K562 (cell line): ENCODE measurements around the gene MCRS1. TPM values are rescaled to one million over a fixed set of nuclear protein-coding genes. Genes with fewer than 3 reads are reported as not detected.

Source experiments
- ATAC-seq: fragments of 200-7000 bp; cut with Tn5 transposase; 3 replicates; pipeline ENCODE4 v1.9.1; 2020; ENCODE audit warnings: moderate library complexity
- BruUV-seq: library from RNA; stranded (reverse); fragments of 400-500 nt; replicated peaks from 2 replicates; lab custom pipeline; 2021; lab: Mats Ljungman, UMichigan
- CTCF ChIA-PET: fragments of 300-600 bp; formaldehyde crosslinking; extraction: SDS; loops from one replicate; lab custom pipeline; 2021; ENCODE audit warnings: low intra/inter-chr PET ratio; lab: Yijun Ruan, JAX
- POLR2A ChIA-PET: fragments of 300-600, 350-650 bp; sonication (Branson Sonifier 250); formaldehyde crosslinking; extraction: SDS; loops from one replicate; lab custom pipeline; 2021; ENCODE audit warnings: antibody characterized with exemption, inconsistent platforms; lab: Yijun Ruan, JAX
- DNase-seq, 4 experiments: peaks; one replicate each; pipeline versions ENCODE4 v3.0.0 to v3.0.0-alpha.2; 2011 to 2018; ENCODE audit warnings: low spot score in 3 of 4, mixed read lengths in 3 of 4; ENCODE audit errors: extremely low read depth in 1 of 4
- FAIRE-seq: peaks from 2 replicates; lab custom pipeline; 2011; peaks lifted over from hg19 to GRCh38; lab: Jason Lieb, UNC
- H2AFZ ChIP-seq: 2 replicates; pipeline ENCODE4 v1.6.0; 2011; ENCODE audit warnings: low read depth, low read length, control low read depth, inconsistent platforms
- H3K27ac ChIP-seq: fragments of 200-600 bp; 3 replicates; pipeline ENCODE4 v1.8.0; 2011; ENCODE audit warnings: low read depth, mild to moderate bottlenecking, control low read depth, inconsistent platforms, low read length, moderate library complexity, mixed read lengths; ENCODE audit errors: extremely low read depth
- H3K27me3 ChIP-seq, 2 experiments: fragments of 300-600 bp in 1 of 2; 2 replicates in 1 of 2; 3 replicates in 1 of 2; pipeline versions ENCODE4 v1.6.0 to v1.8.0; 2011; ENCODE audit warnings: inconsistent platforms in 2 of 2, low read length in 2 of 2, mild to moderate bottlenecking in 1 of 2, mixed read lengths in 1 of 2, moderate library complexity in 1 of 2; ENCODE audit not compliant: control insufficient read depth in 2 of 2, insufficient read depth in 2 of 2
- H3K36me3 ChIP-seq: fragments of 300-600 bp; 3 replicates; pipeline ENCODE4 v1.8.0; 2011; ENCODE audit warnings: mild to moderate bottlenecking, low read length, inconsistent platforms; ENCODE audit not compliant: control insufficient read depth, insufficient read depth
- H3K4me1 ChIP-seq, 2 experiments: fragments of 200-600 bp in 1 of 2; replicated peaks in 1 of 2; 2 replicates in 1 of 2; 3 replicates in 1 of 2; pipeline versions ENCODE4 v1.5.1 to v1.8.0; 2011; ENCODE audit warnings: inconsistent platforms in 2 of 2, low read length in 2 of 2, mild to moderate bottlenecking in 1 of 2, mixed read lengths in 1 of 2, moderate library complexity in 1 of 2; ENCODE audit not compliant: control insufficient read depth in 2 of 2, insufficient read depth in 2 of 2
- H3K4me2 ChIP-seq: 2 replicates; pipeline ENCODE4 v1.6.1; 2011; ENCODE audit warnings: low read length, control low read depth, inconsistent platforms, mixed read lengths; ENCODE audit not compliant: insufficient read depth
- H3K4me3 ChIP-seq: fragments of 200-600 bp; sonication (generic), shearing (Covaris generic); 2 replicates; pipeline ENCODE4 v1.5.1; 2016; ENCODE audit warnings: control low read depth, inconsistent platforms
- H3K79me2 ChIP-seq: fragments of 200-600 bp; 3 replicates; pipeline ENCODE4 v1.8.0; 2011; ENCODE audit warnings: low read length, inconsistent platforms; ENCODE audit not compliant: control insufficient read depth, insufficient read depth
- H3K9ac ChIP-seq, 2 experiments: 2 replicates each; pipeline versions ENCODE4 v1.6.0 to v1.6.1; 2011; ENCODE audit warnings: low read depth in 2 of 2, low read length in 2 of 2, control low read depth in 1 of 2, inconsistent platforms in 1 of 2, mild to moderate bottlenecking in 1 of 2, mixed read lengths in 1 of 2; ENCODE audit not compliant: insufficient read depth in 1 of 2
- H3K9me1 ChIP-seq: one replicate; pipeline ENCODE4 v1.6.0; 2011; ENCODE audit warnings: inconsistent platforms, mild to moderate bottlenecking, low read length, moderate library complexity; ENCODE audit not compliant: control insufficient read depth, insufficient read depth
- H3K9me3 ChIP-seq: replicated peaks from 2 replicates; pipeline ENCODE4 v1.5.1; 2011; ENCODE audit warnings: low read depth, low read length, inconsistent platforms; ENCODE audit not compliant: control insufficient read depth, insufficient read depth
- H4K20me1 ChIP-seq: replicated peaks from 2 replicates; pipeline ENCODE4 v1.6.1; 2011; ENCODE audit warnings: low read length, inconsistent platforms, mixed read lengths; ENCODE audit not compliant: control insufficient read depth, insufficient read depth
- BRCA1 ChIP-seq, 2 experiments: fragments of 450-650 bp in 1 of 2; sonication (generic) in 1 of 2; formaldehyde crosslinking in 1 of 2; IDR thresholded peaks; 2 replicates each; pipeline versions ENCODE4 v1.5.0 to v1.6.1; 2017 to 2020; ENCODE audit warnings: mild to moderate bottlenecking in 1 of 2, missing genetic modification reagents in 1 of 2
- DACH1 ChIP-seq: fragments of 450-650 bp; IDR thresholded peaks from 2 replicates; pipeline ENCODE4 v1.6.1; 2018; ENCODE audit not compliant: partially characterized antibody
- EP400 ChIP-seq: fragments of 450-650 bp; IDR thresholded peaks from 2 replicates; pipeline ENCODE4 v1.6.1; 2017; ENCODE audit warnings: antibody characterized with exemption, mild to moderate bottlenecking, moderate library complexity
- NFXL1 ChIP-seq: fragments of 450-650 bp; formaldehyde crosslinking; IDR thresholded peaks from 2 replicates; pipeline ENCODE4 v1.4.0; 2021; ENCODE audit warnings: mild to moderate bottlenecking
- ZBTB7A ChIP-seq: IDR thresholded peaks from 2 replicates; pipeline ENCODE4 v1.6.1; 2011; ENCODE audit warnings: low read depth, mild to moderate bottlenecking, low read length, moderate library complexity, borderline replicate concordance; ENCODE audit not compliant: control insufficient read depth
- WGBS: fragments of 100-300 bp; shearing (Covaris generic); methylation state at CpG from one replicate; pipeline ENCODE4 v1.1.6; 2016; ENCODE audit warnings: low coverage, mixed read lengths; ENCODE audit not compliant: insufficient coverage; ENCODE audit errors: missing lambda C conversion rate; 5-methylcytosine and 5-hydroxymethylcytosine counted together
- in situ Hi-C: fragments of 300-500 bp; cut with MboI; formaldehyde crosslinking; loops from 4 replicates; pipeline ENCODE4 v1.15.0; 2018; ENCODE audit warnings: inconsistent platforms, mixed read lengths
- intact Hi-C: fragments of 100-400 bp; cut with micrococcal nuclease; formaldehyde crosslinking; loops from 2 replicates; pipeline ENCODE4 v1.14.2; 2022
- polyA plus RNA-seq, 8 experiments: library from polyadenylated mRNA; depleted of rRNA in 4 of 8; stranded (reverse) in 5 of 8; unstranded in 3 of 8; fragments of >200 nt; fragmentation: Nextera tagmentation in 2 of 8; fragmentation: Illumina TruSeq in 1 of 8; extraction: Ambion mirVana in 2 of 8; extraction: Trizol in 1 of 8; gene quantifications; 2 replicates each; pipeline versions ENCODE4 v1.2.1 to v1.2.3, GENCODE V29; 2011 to 2014; ENCODE audit warnings: inconsistent platforms in 1 of 8, missing spikeins in 1 of 8
- total RNA-seq, 7 experiments: library from RNA; depleted of rRNA in 6 of 7; stranded (reverse); fragments of >200 nt in 6 of 7; fragmentation: Illumina TruSeq in 2 of 7; extraction: Trizol in 2 of 7; gene quantifications; 2 replicates each; pipeline versions ENCODE4 v1.2.1 to v1.2.3, GENCODE V29; 2011 to 2021; ENCODE audit warnings: low replicate concordance in 1 of 7
- TF ChIP-seq, protein P1 (sequence below): fragments of 450-650 bp; IDR thresholded peaks from 2 replicates; pipeline ENCODE4 v1.6.1; 2016; ENCODE audit warnings: low read depth

The MCRS1 gene
- total and polyA plus RNA-seq, 9 of the 15 experiments (the other 6 are each of a cell fraction or from before 2014, with no cell fraction given), result 50.0 to 100 (median 73.2) TPM

DNA sequence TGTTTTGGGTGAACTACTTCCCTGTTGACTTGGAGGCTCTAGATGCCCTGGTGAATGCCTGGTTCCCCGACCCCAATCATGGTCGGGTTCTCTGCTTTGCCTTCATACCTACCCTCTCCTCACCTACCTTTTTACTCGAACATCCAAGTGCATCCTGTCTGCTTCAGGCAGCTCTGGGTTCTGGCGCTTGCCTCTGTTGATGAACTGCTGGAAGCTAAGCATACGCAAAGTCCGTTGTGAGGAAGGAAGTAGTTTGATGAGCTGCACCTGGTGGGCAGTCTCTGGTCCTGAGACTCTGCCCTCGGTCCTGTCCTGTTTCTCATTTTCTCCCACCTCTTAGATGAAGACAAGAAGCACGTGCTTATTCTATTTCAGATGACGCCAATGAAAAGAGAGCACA lies 15.5 kb downstream of the MCRS1 start:
- H3K4me2 ChIP-seq, result no peak overlapping the region
- H3K9me1 ChIP-seq, result peaks cover 3% of the 10 kb centered on the region
- no peak for FAIRE-seq
- H3K4me1 ChIP-seq, result peaks cover 0 to 26% of the 10 kb centered on the region in 2 experiments; a peak in 3 of 5 replicates
- TF ChIP-seq BRCA1 (IDR thresholded peaks at IDR 0.05), result no peak
- 0 out of 2 replicates have a peak, but pooled peaks have one; percentile 36 for TF ChIP-seq BRCA1 (CRISPR knock-in tag; IDR thresholded peaks at IDR 0.05)
- TF ChIP-seq DACH1, result no peak
- no peak for TF ChIP-seq ZBTB7A
- no TSS peak for BruUV-seq
- 7% methylated on average over 9 of the region's 9 CpGs for WGBS
- no peaks in the 10 kb centered on the region for H3K9me3 ChIP-seq
- CTCF ChIA-PET, result interaction anchor here (1.8 to 2.6 kb wide), 3 partner anchors 24 to 194 kb away, joined by 5 to 20 read pairs (median 19); no protein-coding TSS in a partner anchor
- H3K9ac ChIP-seq, result no peak overlapping the region
- no peak for DNase-seq
- POLR2A ChIA-PET, result interaction anchor here (0.6 to 1.7 kb wide), 5 partner anchors 9 to 205 kb away, joined by 3 read pairs; partner anchors contain the start of gene MCRS1
- peaks cover 13 to 55% of the 10 kb centered on the region in 2 experiments; a peak in 4 of 5 replicates for H3K27me3 ChIP-seq
- intact Hi-C loops (no loop called here), in situ Hi-C loops (no loop called here)
- no peak for ATAC-seq
- no peak overlapping the region for H3K4me3 ChIP-seq
- no peaks in the 10 kb centered on the region for H3K79me2 ChIP-seq
- peaks cover 8% of the 10 kb centered on the region; the same call in 1 of the 3 replicates for H3K36me3 ChIP-seq
- 0 out of 2 replicates have a peak, but pooled peaks cover 3% of the 10 kb centered on the region for H4K20me1 ChIP-seq
- no peak overlapping the region for H3K27ac ChIP-seq
- H2AFZ ChIP-seq, result no peak overlapping the region

DNA sequence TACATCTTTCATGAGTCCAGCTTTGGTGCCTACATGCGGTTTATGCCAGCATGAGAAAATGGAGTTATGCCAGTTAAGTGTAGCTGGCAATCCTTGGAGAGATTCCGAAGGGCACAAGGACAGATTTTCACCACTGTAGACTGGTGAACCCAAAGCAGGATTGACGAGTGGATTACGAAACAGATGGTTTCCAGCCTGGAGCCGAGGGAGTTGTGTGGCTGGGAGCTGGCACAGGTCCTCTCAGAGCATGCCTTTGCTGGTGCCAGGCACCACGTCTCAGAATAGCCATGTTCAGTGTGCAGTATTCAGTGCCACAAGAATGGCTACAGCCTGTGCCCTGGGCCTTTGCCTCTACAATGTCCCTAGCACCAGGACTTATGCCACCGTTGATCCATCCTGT lies 15.9 kb downstream of the MCRS1 start:
- Histone ChIP-seq H3K4me3 (no peak overlapping the region), H3K79me2 (no peaks in the 10 kb centered on the region), H3K27ac (no peak overlapping the region), H3K9me3 (no peaks in the 10 kb centered on the region), H3K4me2 (no peak overlapping the region), H3K9ac (no peak overlapping the region), H3K27me3 (peaks cover 13 to 58% of the 10 kb centered on the region in 2 experiments; a peak in 4 of 5 replicates), H3K9me1 (peaks cover 3% of the 10 kb centered on the region), H3K36me3 (peaks cover 6% of the 10 kb centered on the region; the same call in 1 of the 3 replicates), H2AFZ (no peak overlapping the region), H3K4me1 (peaks cover 0 to 22% of the 10 kb centered on the region in 2 experiments; a peak in 3 of 5 replicates), H4K20me1 (0 out of 2 replicates have a peak, but pooled peaks cover 3% of the 10 kb centered on the region)
- POLR2A ChIA-PET, result interaction anchor here (0.6 to 1.7 kb wide), 5 partner anchors 10 to 27 kb away, joined by 3 to 4 read pairs (median 3); partner anchors contain the start of gene MCRS1
- intact Hi-C loops (no loop called here), in situ Hi-C loops (no loop called here)
- FAIRE-seq (no peak), DNase-seq (no peak), ATAC-seq (no peak)
- no TSS peak for BruUV-seq
- 14% methylated on average over 7 of the region's 7 CpGs for WGBS
- TF ChIP-seq NFXL1 (no peak), EP400 (no peak)
- TF ChIP-seq, protein P1, sequence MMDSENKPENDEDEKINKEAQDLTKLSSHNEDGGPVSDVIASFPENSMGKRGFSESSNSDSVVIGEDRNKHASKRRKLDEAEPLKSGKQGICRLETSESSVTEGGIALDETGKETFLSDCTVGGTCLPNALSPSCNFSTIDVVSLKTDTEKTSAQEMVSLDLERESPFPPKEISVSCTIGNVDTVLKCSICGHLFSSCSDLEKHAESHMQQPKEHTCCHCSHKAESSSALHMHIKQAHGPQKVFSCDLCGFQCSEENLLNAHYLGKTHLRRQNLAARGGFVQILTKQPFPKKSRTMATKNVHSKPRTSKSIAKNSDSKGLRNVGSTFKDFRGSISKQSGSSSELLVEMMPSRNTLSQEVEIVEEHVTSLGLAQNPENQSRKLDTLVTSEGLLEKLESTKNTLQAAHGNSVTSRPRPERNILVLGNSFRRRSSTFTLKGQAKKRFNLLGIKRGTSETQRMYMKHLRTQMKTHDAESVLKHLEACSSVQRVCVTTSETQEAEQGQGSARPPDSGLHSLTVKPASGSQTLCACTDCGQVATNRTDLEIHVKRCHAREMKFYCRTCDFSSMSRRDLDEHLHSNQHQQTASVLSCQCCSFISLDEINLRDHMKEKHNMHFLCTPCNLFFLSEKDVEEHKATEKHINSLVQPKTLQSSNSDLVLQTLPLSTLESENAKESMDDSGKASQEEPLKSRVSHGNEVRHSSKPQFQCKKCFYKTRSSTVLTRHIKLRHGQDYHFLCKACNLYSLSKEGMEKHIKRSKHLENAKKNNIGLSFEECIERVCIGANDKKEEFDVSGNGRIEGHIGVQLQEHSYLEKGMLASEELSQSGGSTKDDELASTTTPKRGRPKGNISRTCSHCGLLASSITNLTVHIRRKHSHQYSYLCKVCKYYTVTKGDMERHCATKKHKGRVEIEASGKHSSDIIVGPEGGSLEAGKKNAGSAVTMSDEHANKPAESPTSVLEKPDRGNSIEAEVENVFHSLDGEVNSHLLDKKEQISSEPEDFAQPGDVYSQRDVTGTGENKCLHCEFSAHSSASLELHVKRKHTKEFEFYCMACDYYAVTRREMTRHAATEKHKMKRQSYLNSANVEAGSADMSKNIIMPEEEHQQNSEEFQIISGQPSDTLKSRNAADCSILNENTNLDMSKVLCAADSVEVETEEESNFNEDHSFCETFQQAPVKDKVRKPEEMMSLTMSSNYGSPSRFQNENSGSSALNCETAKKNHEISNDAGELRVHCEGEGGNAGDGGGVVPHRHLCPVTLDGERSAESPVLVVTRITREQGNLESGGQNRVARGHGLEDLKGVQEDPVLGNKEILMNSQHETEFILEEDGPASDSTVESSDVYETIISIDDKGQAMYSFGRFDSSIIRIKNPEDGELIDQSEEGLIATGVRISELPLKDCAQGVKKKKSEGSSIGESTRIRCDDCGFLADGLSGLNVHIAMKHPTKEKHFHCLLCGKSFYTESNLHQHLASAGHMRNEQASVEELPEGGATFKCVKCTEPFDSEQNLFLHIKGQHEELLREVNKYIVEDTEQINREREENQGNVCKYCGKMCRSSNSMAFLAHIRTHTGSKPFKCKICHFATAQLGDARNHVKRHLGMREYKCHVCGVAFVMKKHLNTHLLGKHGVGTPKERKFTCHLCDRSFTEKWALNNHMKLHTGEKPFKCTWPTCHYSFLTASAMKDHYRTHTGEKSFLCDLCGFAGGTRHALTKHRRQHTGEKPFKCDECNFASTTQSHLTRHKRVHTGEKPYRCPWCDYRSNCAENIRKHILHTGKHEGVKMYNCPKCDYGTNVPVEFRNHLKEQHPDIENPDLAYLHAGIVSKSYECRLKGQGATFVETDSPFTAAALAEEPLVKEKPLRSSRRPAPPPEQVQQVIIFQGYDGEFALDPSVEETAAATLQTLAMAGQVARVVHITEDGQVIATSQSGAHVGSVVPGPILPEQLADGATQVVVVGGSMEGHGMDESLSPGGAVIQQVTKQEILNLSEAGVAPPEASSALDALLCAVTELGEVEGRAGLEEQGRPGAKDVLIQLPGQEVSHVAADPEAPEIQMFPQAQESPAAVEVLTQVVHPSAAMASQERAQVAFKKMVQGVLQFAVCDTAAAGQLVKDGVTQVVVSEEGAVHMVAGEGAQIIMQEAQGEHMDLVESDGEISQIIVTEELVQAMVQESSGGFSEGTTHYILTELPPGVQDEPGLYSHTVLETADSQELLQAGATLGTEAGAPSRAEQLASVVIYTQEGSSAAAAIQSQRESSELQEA, result no peak
- CTCF ChIA-PET, result interaction anchor here (2.6 kb wide), 2 partner anchors 29 to 193 kb away, joined by 19 to 20 read pairs; no protein-coding TSS in a partner anchor
